ENCODE measurements around the gene SARDH. TPM values are rescaled to one million over a fixed set of nuclear protein-coding genes. Genes with fewer than 3 reads are reported as not detected.
A peak's percentile ranks its signal among the peaks of the same experiment; 100 is the strongest.

The SARDH gene
- total and polyA plus RNA-seq, 8 donors: 3.9 to 13.9 (median 9.9) TPM

DNA sequence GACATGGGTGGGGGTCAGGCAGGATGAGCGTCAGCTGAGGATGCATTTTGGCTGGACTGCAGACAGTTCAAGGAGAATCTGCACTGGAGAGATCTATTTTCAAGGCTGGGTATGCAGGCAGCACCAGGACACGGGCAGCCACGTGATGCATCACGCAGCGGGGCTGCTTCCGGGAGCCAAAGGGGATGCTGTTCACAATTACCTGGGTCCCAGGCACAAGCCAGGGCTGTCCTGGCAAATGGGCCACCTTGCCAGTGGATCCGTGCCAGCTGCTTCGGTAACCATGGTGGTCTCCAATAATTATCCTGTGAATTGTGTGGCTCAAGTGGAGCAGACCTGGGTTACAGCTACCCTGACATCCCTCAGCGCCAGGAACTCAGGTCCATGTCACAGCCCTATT is 84.5 kb downstream of the SARDH start:
- no peak overlapping the region for H3K4me3 ChIP-seq
- TF ChIP-seq CTCF (IDR thresholded peaks at IDR 0.05): no peak
- ATAC-seq (no peak), DNase-seq (no peak)
- peaks cover 5 to 7% of the 10 kb centered on the region in 2 donors for H3K4me1 ChIP-seq
- H3K27me3 ChIP-seq: peaks cover 0 to 86% of the 10 kb centered on the region in 2 donors
- no peak overlapping the region for H3K27ac ChIP-seq
- no peaks in the 10 kb centered on the region for H3K9me3 ChIP-seq
- no peaks in the 10 kb centered on the region for H3K36me3 ChIP-seq
- intact Hi-C loops (cut with DNase I): no loop called here

DNA sequence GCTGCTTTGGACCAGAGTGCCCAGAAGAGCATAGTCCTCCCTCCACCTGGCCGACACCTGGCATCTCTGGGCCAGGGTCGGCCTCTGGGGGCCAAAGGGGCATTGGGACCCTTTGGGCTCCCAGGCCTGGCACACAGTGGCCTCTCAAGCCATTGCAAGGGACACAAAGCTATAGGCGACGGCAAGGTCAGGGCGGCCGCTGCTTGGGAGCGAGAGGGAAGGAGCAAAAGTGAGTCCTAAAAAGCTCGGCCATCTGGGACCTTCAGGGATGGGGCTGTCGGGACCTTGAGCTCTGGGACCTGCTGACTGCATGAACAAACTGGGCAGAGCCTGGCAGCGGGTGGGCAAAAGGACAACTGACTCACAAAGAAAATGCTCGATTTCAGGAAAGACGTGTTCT is 88.1 kb downstream of the SARDH start:
- Histone ChIP-seq H3K4me3 (no peak overlapping the region), H3K27me3 (peaks cover 0 to 52% of the 10 kb centered on the region in 2 donors), H3K36me3 (no peaks in the 10 kb centered on the region), H3K4me1 (no peaks in the 10 kb centered on the region), H3K9me3 (no peaks in the 10 kb centered on the region), H3K27ac (no peak overlapping the region)
- ATAC-seq: no peak
- peak in 1 of 4 donors; percentile 72 for DNase-seq
- intact Hi-C loops (cut with DNase I): no loop called here
- TF ChIP-seq CTCF (IDR thresholded peaks at IDR 0.05): no peak

- H3K4me1 ChIP-seq: no peaks in the 10 kb centered on the region
- ATAC-seq (no peak), DNase-seq (no peak)
- H3K4me3 ChIP-seq: no peak overlapping the region
- intact Hi-C loops (cut with DNase I): no loop called here
- peaks cover 0 to 44% of the 10 kb centered on the region in 2 donors for H3K27me3 ChIP-seq
- no peaks in the 10 kb centered on the region for H3K9me3 ChIP-seq
- TF ChIP-seq CTCF (IDR thresholded peaks at IDR 0.05): no peak
- no peaks in the 10 kb centered on the region for H3K36me3 ChIP-seq
- no peak overlapping the region for H3K27ac ChIP-seq
Measured at GRCh38 chr9:133649194-133649593, 89.0 kb downstream of the SARDH start.

DNA sequence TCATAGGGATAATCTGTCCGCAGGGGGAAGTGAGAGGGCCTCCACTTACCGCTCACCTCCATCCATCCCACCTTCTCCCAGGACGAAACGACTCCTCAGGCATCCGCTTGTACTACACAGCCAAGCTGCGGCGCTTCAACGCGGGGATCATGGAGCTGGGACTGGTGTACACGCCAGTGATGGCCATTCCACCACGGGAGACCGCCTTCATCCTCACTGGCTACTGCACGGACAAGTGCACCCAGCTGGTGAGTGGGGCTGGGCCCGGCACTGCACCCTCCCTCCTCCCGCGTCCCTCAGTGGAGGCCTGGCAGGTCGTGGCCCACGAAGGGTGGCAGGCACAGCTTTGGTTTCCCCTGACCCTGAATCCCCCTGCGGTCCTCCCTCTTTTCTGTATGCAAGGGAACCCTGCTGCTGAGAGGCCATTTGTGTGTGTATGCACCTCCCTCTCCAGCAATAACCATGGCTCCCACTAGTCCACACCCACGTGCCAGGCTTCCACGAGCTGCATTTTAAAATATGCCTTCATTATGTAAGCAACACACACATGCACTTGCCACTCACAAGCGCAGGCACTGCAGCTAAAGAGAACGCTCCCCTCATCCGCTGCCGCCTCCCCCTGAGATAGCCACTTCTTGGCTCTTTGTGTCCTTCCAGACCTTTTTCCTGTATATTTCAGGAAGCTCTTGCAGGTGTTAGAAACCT is 90.2 kb downstream of the SARDH start:
- Histone ChIP-seq H3K9me3 (no peaks in the 10 kb centered on the region), H3K27ac (no peak overlapping the region), H3K36me3 (no peaks in the 10 kb centered on the region), H3K27me3 (peaks cover 0 to 33% of the 10 kb centered on the region in 2 donors), H3K4me3 (no peak overlapping the region), H3K4me1 (no peaks in the 10 kb centered on the region)
- intact Hi-C loops (cut with DNase I): no loop called here
- no peak for TF ChIP-seq CTCF (IDR thresholded peaks at IDR 0.05)
- DNase-seq (peak in 1 of 4 donors; percentile 71), ATAC-seq (no peak)

GRCh38 chr9:133647148-133647547 is 91.0 kb downstream of the SARDH start:
- ATAC-seq (no peak), DNase-seq (peak in 1 of 4 donors; percentile 17)
- Histone ChIP-seq H3K27me3 (peaks cover 0 to 25% of the 10 kb centered on the region in 2 donors), H3K4me1 (no peaks in the 10 kb centered on the region), H3K9me3 (no peaks in the 10 kb centered on the region), H3K36me3 (no peaks in the 10 kb centered on the region), H3K27ac (no peak overlapping the region), H3K4me3 (no peak overlapping the region)
- intact Hi-C loops (cut with DNase I): no loop called here
- no peak for TF ChIP-seq CTCF (IDR thresholded peaks at IDR 0.05)
